Right cardiac atrium (tissue), 5 donors: Measurements from ENCODE around the gene ST3GAL6. TPM values are rescaled to one million over a fixed set of nuclear protein-coding genes. Genes with fewer than 3 reads are reported as not detected.

Experiments
- ATAC-seq, 2 donors: fragments of 200-7000 bp; cut with Tn5 transposase; one replicate each; pipeline versions ENCODE4 v1.8.0 to v1.9.1; 2020; ENCODE audit warnings: moderate library complexity in 2 of 2, mild to moderate bottlenecking in 1 of 2
- DNase-seq, 3 donors: peaks; one replicate each; pipeline ENCODE4 v3.0.0-alpha.2; 2020
- H3K27ac ChIP-seq: one replicate; pipeline ENCODE4 v1.5.1; 2013; ENCODE audit warnings: mild to moderate bottlenecking, low read length, control low read depth, moderate library complexity
- H3K27me3 ChIP-seq: one replicate; pipeline ENCODE4 v1.6.1; 2013; ENCODE audit not compliant: control insufficient read depth, insufficient read depth
- H3K4me1 ChIP-seq: one replicate; pipeline ENCODE4 v1.6.1; 2013; ENCODE audit warnings: low read length; ENCODE audit not compliant: control insufficient read depth, insufficient read depth
- H3K4me3 ChIP-seq: one replicate; pipeline ENCODE4 v1.5.1; 2013; ENCODE audit warnings: low read length, control low read depth
- H3K9me3 ChIP-seq: one replicate; pipeline ENCODE4 v1.6.1; 2013; ENCODE audit warnings: low read length; ENCODE audit not compliant: control insufficient read depth
- WGBS: extraction: QIAGEN DNeasy Blood & Tissue Kit; methylation state at CpG from one replicate; pipeline ENCODE4 v1.1.7; 2013; 5-methylcytosine and 5-hydroxymethylcytosine counted together
- intact Hi-C, 4 donors: fragments of 100-400 bp; cut with DNase I; formaldehyde crosslinking; loops; one replicate each; pipeline versions ENCODE4 v1.11.0 to v1.14.0; 2022 to 2023
- long read RNA-seq, 4 donors: library from polyadenylated mRNA; unstranded; transcript quantifications; one replicate each; pipeline ENCODE4 v2.0.0, GENCODE V29; 2020 to 2021
- polyA plus RNA-seq: library from polyadenylated mRNA; stranded (reverse); fragments of 200-250 nt; gene quantifications from one replicate; pipeline ENCODE4 v1.2.3, GENCODE V29; 2013
- total RNA-seq, 4 donors: library from RNA; stranded (reverse); fragmentation: NEBNext Ultra II Directional; extraction: Animal tissue kit (Norgen Biotek cat#: 25700); gene quantifications; one replicate each; pipeline ENCODE4 v1.2.1, GENCODE V29; 2021
- donor health status: healthy with polysubstance abuse.
- donor health status: DM: no; HTN: yes; CAD: no.
- donor health status: DM: no; HTN: no; CAD: no.
- donor health status: DM: no; HTN: yes; CAD: no; lungs with severe emphysema.
- donor health status: DM: yes; HTN: yes; CAD: no.

Gene ST3GAL6, protein sequence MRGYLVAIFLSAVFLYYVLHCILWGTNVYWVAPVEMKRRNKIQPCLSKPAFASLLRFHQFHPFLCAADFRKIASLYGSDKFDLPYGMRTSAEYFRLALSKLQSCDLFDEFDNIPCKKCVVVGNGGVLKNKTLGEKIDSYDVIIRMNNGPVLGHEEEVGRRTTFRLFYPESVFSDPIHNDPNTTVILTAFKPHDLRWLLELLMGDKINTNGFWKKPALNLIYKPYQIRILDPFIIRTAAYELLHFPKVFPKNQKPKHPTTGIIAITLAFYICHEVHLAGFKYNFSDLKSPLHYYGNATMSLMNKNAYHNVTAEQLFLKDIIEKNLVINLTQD
- total RNA-seq, result 10 to 100 TPM; 27.6 to 29.3 (median 29.1) TPM
- polyA plus RNA-seq, result 22.8 TPM
- long read RNA-seq, donor 1, transcript ST3GAL6-228 (10 exons, 3,399 nt), result minor isoform, 5 of 50 reads
- long read RNA-seq, donor 1, transcript ST3GAL6-214 (10 exons, 1,886 nt), result major isoform, 12 of 50 reads
- long read RNA-seq, donor 1, partial matches to known transcripts, result 3 of 50 reads
- long read RNA-seq, donor 1, other reads (novel, unspliced or antisense), result 24 of 50 reads
- long read RNA-seq, donor 2, transcript ST3GAL6-214 (10 exons, 1,886 nt), result major isoform, 8 of 29 reads
- long read RNA-seq, donor 2, partial matches to known transcripts, result 2 of 29 reads
- long read RNA-seq, donor 2, other reads (novel, unspliced or antisense), result 14 of 29 reads
- long read RNA-seq, donor 3, transcript ST3GAL6-208 (11 exons, 2,837 nt), result minor isoform, 9 of 133 reads
- long read RNA-seq, donor 3, transcript ST3GAL6-214 (10 exons, 1,886 nt), result major isoform, 35 of 133 reads
- long read RNA-seq, donor 3, transcript ST3GAL6-202 (11 exons, 3,571 nt), result minor isoform, 15 of 133 reads
- long read RNA-seq, donor 3, transcript ST3GAL6-228 (10 exons, 3,399 nt), result minor isoform, 15 of 133 reads
- long read RNA-seq, donor 3, partial matches to known transcripts, result 9 of 133 reads
- long read RNA-seq, donor 3, other reads (novel, unspliced or antisense), result 49 of 133 reads
- long read RNA-seq, donor 4, partial matches to known transcripts, result 0 of 17 reads
- long read RNA-seq, donor 4, other reads (novel, unspliced or antisense), result 7 of 17 reads

GRCh38 chr3:98763076-98763475, at the start of gene ST3GAL6:
Gene ST3GAL6 (plus strand): TSS chr3:98763340. CDS start chr3:98768441, 5,101 bp downstream.
- H3K4me3 ChIP-seq, result no peak within 1 kb of the TSS
- peak in 1 of 3 donors; percentile 16 for DNase-seq
- H3K4me1 ChIP-seq, result peaks cover 9% of the 10 kb centered on the region
- no peaks in the 10 kb centered on the region for H3K27me3 ChIP-seq
- intact Hi-C loops, result no loop called here
- peak within 1 kb of the TSS; percentile 69 for H3K27ac ChIP-seq
- 20% methylated on average over 1 of the region's 1 CpG for WGBS
- ATAC-seq, result peak; percentile 58 to 70
- no peaks in the 10 kb centered on the region for H3K9me3 ChIP-seq

DNA sequence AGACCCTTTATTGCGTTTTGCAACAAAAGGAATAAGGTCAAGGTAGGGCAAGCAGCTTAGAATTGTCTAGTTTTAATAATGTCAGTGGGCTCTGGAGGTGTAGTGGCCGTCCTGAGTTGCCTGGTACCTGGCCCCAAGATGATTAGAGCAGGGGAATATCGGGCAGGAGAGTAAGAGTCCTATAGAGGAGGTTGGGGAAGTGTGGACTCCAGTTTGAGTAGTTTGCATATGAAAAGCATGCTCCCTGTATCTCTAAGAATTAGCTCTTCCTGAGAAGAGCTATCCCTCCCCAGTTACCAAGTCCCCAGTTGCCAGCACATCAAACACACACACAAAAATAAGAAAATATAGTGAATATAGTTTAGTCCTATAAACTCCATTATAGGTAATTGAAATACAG, 49.2 kb upstream of the ST3GAL6 start:
- no peaks in the 10 kb centered on the region for H3K27me3 ChIP-seq
- intact Hi-C loops, result no loop called here
- no peaks in the 10 kb centered on the region for H3K4me1 ChIP-seq
- ATAC-seq, result no peak
- no peak overlapping the region for H3K4me3 ChIP-seq
- 85% methylated on average over 3 of the region's 3 CpGs for WGBS
- no peaks in the 10 kb centered on the region for H3K9me3 ChIP-seq
- H3K27ac ChIP-seq, result no peak overlapping the region
- DNase-seq, result no peak

- no peak overlapping the region for H3K4me3 ChIP-seq
- WGBS, result 81% methylated on average over 2 of the region's 2 CpGs
Observed at GRCh38 chr3:98717584-98717983, 45.6 kb upstream of the ST3GAL6 start.

GRCh38 chr3:98718730-98719129, 44.4 kb upstream of the ST3GAL6 start:
- WGBS, result 73% methylated on average over 1 of the region's 1 CpG
- H3K27ac ChIP-seq, result no peak overlapping the region
- no peaks in the 10 kb centered on the region for H3K4me1 ChIP-seq
- ATAC-seq, result no peak
- no peaks in the 10 kb centered on the region for H3K27me3 ChIP-seq
- no peaks in the 10 kb centered on the region for H3K9me3 ChIP-seq
- no peak overlapping the region for H3K4me3 ChIP-seq
- no peak for DNase-seq
- intact Hi-C loops, result no loop called here

More at GRCh38 chr3:98717584-98717983, 45.6 kb upstream of the ST3GAL6 start:
- Histone ChIP-seq H3K9me3 (no peaks in the 10 kb centered on the region), H3K4me1 (no peaks in the 10 kb centered on the region), H3K27ac (no peak overlapping the region), H3K27me3 (no peaks in the 10 kb centered on the region)
- intact Hi-C loops, result no loop called here
- no peak for ATAC-seq
- DNase-seq, result no peak

GRCh38 chr3:98721776-98722175, 41.4 kb upstream of the ST3GAL6 start:
- Histone ChIP-seq H3K9me3 (no peaks in the 10 kb centered on the region), H3K4me1 (no peaks in the 10 kb centered on the region), H3K27me3 (no peaks in the 10 kb centered on the region), H3K4me3 (no peak overlapping the region), H3K27ac (no peak overlapping the region)
- intact Hi-C loops, result no loop called here
- DNase-seq (no peak), ATAC-seq (no peak)
- WGBS, result 91% methylated on average over 1 of the region's 1 CpG

DNA sequence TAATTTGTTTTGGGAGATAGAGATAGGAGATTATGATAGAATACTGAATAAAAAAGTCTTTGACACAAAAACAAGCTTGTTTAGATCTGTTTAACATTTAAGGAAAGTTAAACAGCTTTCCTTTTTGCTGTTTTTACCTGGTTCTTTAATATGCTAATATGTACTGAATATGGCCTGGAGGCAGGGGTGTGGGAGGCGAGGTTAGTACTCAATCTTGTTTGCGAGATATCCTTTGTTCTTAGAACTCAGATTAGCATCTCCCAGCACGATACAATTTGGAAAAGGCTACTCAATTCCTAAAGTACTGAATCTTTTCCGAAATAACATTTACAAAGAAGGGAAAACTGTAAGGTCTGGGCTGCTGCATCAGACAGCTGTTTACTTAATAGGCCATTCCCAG, 40.8 kb upstream of the ST3GAL6 start:
- 84% methylated on average over 4 of the region's 4 CpGs for WGBS
- Histone ChIP-seq H3K27me3 (no peaks in the 10 kb centered on the region), H3K27ac (no peak overlapping the region), H3K9me3 (no peaks in the 10 kb centered on the region), H3K4me1 (no peaks in the 10 kb centered on the region), H3K4me3 (no peak overlapping the region)
- no peak for ATAC-seq
- intact Hi-C loops, result no loop called here
- no peak for DNase-seq

DNA sequence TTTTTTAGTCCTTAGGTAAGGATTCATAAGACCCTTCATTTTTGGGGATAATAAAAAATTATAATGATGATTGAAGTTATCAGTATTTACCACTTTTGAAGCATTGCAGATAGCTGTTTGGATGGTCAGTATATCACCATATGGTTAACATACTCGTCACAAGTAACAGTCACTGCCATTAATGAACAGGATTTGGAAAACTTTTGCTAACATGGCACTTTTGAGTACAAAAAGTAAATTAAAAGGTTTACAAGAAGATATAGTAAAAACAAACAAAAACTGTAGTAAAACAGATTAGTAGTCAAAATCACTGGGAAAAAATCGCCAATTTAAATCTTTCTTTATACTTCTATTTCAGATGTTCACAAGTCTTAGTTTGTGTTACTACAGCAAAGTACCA, 37.8 kb upstream of the ST3GAL6 start:
- no peak overlapping the region for H3K27ac ChIP-seq
- H3K4me3 ChIP-seq, result no peak overlapping the region
- DNase-seq (no peak), ATAC-seq (no peak)
- intact Hi-C loops, result no loop called here
- 94% methylated on average over 2 of the region's 2 CpGs for WGBS
- no peaks in the 10 kb centered on the region for H3K4me1 ChIP-seq
- H3K9me3 ChIP-seq, result no peaks in the 10 kb centered on the region
- no peaks in the 10 kb centered on the region for H3K27me3 ChIP-seq

DNA sequence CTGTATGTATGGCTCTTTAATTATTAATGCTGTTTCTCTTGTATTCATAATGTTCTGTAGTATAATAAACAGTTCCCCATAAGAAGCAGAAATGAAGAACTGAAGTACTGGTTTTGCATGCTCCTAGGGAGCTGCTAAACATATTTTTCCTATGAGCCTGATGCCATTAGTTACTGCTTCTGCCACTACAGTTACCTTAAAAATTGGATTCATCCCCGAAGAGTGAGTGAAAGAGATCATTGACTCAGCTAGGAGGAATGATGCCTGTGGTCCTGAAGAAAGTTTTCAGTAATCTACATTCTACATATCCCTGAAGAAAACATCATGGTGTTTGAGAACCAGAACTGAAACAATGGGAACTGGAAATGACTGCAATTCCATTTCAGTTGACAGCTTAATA, 37.1 kb upstream of the ST3GAL6 start:
- DNase-seq (no peak), ATAC-seq (no peak)
- Histone ChIP-seq H3K9me3 (no peaks in the 10 kb centered on the region), H3K27ac (no peak overlapping the region), H3K4me1 (no peaks in the 10 kb centered on the region), H3K27me3 (no peaks in the 10 kb centered on the region), H3K4me3 (no peak overlapping the region)
- WGBS, result 92% methylated on average over 1 of the region's 1 CpG
- intact Hi-C loops, result no loop called here

- 89% methylated on average over 3 of the region's 3 CpGs for WGBS
- DNase-seq (no peak), ATAC-seq (no peak)
- intact Hi-C loops, result no loop called here
- no peaks in the 10 kb centered on the region for H3K27me3 ChIP-seq
- H3K4me3 ChIP-seq, result no peak overlapping the region
- no peaks in the 10 kb centered on the region for H3K9me3 ChIP-seq
- H3K27ac ChIP-seq, result no peak overlapping the region
- H3K4me1 ChIP-seq, result no peaks in the 10 kb centered on the region
Observed at GRCh38 chr3:98727638-98728037, 35.5 kb upstream of the ST3GAL6 start.

DNA sequence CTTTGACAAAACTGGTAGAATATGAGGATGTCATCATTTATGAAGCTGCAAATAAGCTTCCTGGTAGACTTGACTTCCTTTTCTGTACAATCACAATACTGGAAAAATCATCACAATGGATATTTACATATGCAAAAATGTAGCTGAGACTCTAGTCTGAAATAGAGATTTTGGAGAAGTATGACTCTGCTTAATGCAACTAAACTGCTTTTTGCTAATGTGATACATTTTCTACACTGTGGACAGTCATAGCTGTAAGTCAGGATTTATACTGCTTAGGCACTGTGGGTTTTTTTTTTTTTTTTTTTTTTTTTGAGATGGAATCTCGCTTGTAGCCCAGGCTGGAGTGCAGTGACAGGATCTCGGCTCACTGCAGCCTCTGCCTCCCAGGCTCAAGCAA, 34.5 kb upstream of the ST3GAL6 start:
- intact Hi-C loops, result no loop called here
- Histone ChIP-seq H3K27ac (no peak overlapping the region), H3K9me3 (no peaks in the 10 kb centered on the region), H3K27me3 (no peaks in the 10 kb centered on the region), H3K4me1 (no peaks in the 10 kb centered on the region), H3K4me3 (no peak overlapping the region)
- ATAC-seq (no peak), DNase-seq (no peak)
- WGBS, result 93% methylated on average over 2 of the region's 2 CpGs

DNA sequence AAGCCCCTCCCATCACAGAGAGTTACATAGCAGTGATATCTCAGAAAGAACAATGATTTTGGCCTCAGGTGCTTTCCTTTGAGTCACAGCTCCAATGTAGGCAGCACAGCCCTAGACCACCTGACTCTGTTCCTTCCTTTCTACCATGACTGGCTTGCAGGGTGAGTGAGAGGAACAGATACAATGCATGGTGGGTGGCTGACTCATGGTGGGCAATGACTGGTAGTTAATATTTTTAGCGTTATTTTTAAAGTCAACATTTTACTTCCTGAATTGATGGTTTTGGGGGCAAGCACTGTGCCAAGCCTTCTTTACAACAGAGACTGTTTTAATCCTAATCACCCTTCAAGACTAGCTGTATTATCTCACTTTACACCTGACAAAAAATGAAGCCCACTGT, 32.8 kb upstream of the ST3GAL6 start:
- H3K9me3 ChIP-seq, result no peaks in the 10 kb centered on the region
- H3K4me3 ChIP-seq, result no peak overlapping the region
- DNase-seq (no peak), ATAC-seq (no peak)
- intact Hi-C loops, result loop anchor here in 3 of 4 donors (10.0 kb wide), 2 partner anchors 54 to 136 kb away; partner anchors contain the start of gene CPOX (in 1 of the 3)
- 65% methylated on average over 1 of the region's 1 CpG for whole genome bisulfite sequencing
- no peak overlapping the region for H3K27ac ChIP-seq
- no peaks in the 10 kb centered on the region for H3K27me3 ChIP-seq
- H3K4me1 ChIP-seq, result peaks cover 4% of the 10 kb centered on the region
